Measurements from ENCODE around the gene COX7A2L.

Gene COX7A2L

DNA sequence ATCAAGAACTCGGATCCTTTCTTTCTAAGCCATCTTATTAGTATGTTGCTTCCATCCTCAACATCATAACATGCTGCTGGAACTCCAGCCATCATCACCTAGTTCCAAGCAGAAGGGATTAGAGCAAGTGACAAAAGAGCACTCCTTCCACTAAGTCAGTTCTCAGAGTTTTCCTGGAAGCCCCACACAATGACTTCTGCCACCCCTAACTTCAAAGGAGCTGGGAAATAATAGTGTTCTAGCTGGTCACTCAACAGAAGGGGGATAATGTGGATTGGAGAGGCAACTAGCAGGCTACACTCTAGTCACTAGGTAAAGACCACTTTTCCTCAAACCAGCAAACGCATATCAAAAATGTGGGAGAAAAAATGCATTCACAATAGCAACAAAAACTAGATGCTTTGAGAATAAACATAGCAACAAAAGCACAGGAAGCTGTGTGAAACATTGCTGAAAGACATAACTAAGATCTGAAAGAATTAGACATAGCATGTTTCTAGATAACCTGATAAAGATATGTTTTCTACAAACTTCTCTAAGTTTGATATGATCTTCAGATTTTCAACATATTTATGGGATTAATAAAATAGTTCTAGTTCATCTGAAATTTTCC, 39.5 kb downstream of the COX7A2L start:
- no peak for DNase-seq (ENCODE audit: low read depth in 1 of 2, low spot score in 1 of 2)

DNA sequence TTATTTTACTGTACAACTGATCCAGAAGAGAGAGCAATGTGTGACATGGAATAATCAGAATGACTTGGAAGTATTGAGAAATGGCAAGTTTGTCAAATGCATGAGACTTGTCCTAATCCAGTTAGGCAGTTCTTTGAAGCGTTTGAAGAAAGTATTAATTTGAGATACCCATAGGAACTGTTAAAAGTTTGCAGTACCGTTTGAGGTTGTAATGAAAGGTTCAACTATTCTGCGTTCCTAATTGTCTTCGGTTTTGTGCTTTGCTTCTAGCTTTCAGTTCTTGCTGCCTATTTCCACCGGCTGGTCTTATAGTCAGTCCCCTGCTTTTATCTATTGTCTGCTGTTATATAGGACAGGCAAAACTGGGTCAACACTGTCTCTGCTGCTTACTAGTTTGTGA, 41.8 kb downstream of the COX7A2L start:
- DNase-seq (ENCODE audit: low read depth in 1 of 2, low spot score in 1 of 2): no peak

DNA sequence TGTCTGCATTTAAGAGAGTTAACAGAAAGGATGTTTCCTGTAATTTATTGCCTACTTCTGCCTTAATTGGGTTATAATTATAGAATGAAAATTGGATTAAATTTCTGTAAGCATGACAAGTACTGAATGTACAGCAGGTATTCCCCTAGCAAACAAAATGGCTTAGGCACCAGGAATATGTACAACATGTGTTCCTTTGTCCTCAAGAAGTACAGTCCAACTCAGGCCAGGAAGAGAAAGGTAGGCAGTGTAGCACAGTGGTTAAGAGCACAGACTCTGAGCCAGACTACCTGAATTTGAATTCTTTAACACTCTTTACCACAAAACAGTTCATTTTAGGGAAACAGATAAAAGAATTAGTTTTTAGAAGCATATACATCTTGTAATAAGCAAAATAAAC, 43.1 kb downstream of the COX7A2L start:
- no peak for DNase-seq (ENCODE audit: low read depth in 1 of 2, low spot score in 1 of 2)

DNA sequence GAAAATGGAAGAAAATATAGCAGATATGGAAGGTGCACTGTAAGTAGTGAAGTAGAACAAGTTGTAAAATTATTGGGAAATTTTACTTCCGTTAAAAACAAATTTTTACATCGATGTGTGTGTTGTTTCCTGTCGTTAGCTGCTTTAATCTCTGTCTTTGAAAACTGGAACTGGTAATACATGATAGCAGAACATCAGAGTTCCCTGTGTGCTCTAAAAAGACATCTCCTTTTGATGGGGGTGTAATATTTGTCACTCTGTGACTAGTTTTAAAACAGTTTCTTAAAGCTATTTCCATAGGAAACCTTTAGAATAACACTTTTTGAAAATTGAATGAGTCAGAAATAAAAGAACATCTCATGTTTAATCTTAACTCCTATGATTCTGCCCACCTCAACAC, 43.5 kb downstream of the COX7A2L start:
- DNase-seq (ENCODE audit: low read depth in 1 of 2, low spot score in 1 of 2): no peak

- no peak for DNase-seq (ENCODE audit: low read depth in 1 of 2, low spot score in 1 of 2)
These were observed 44.1 kb downstream of the COX7A2L start for GRCh38 chr2:42316910-42317309.

DNA sequence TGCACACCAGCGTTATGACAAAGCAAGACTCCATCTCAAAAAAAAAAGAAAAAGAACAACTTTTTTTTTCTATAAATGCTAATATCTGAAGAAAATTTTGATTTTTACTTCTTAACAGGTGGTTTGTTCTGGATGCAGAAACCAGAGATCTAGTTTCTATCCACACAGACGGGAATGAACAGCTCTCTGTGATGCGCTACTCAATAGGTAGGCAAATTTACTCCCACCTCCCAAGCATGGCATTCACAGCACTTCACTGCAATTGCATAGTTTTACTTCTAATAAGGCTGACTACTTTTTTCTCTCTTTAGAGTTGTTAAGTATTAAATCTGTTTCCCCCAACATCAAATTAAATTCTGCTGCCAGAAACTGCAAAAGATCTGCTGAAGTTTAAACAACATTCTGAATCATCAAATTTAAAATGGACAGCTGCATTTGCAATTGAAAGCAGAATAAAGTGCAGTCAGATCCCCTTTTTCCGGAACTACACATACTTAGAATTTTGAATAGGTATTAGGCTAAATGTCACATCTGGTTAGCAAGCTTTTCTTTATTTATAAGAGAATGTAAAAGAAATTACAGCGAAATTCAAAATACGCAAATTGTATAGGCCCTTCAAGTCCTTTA, 45.1 kb downstream of the COX7A2L start:
- no peak for DNase-seq (ENCODE audit: low read depth in 1 of 2, low spot score in 1 of 2)

GRCh38 chr2:42314892-42315468, 46.0 kb downstream of the COX7A2L start:
- DNase-seq (ENCODE audit: low read depth in 1 of 2, low spot score in 1 of 2): no peak

DNA sequence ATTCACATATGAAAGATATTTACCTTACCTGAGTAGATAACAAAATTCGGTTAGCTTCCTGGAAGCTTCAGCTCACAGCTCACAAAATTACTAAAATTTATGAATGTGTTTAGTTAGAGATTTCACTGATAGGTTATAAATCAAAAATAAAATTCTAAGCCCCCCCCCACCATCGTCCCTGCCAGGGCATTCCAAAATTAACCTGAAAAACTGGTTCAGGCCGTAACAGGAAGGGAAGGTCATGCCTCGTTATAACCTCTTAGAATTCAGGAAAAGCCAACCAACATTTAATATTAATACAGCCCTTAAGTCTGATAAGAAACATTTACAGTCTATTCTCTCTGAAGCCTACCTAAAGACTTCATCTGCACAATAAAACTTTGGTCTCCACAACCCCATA, 48.9 kb downstream of the COX7A2L start:
- DNase-seq (ENCODE audit: low read depth in 1 of 2, low spot score in 1 of 2): no peak

GRCh38 chr2:42310007-42310515, 51.0 kb downstream of the COX7A2L start:
- no peak for DNase-seq (ENCODE audit: low read depth in 1 of 2, low spot score in 1 of 2)

- DNase-seq (ENCODE audit: low read depth in 1 of 2, low spot score in 1 of 2): no peak
These were observed 51.7 kb downstream of the COX7A2L start for GRCh38 chr2:42309366-42309765.

DNA sequence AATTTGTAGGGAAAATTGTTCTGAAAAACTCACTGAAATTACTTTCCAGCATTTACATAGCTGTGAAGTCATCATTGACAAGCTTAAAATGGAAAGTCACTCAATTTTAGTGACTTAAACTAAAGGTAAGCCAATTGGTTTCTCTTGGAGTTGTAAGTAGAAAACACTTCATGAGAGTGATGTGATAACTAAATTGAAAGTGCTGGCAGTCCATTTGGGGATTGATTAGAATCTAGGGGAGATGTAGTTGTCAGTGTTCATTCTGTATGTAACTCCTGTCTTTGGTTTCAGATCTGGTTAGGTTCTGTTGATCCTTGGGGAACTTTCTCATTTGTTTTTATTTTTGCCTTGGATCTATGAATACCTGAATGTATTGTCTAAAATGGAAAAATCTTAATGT, 53.8 kb downstream of the COX7A2L start:
- no peak for DNase-seq (ENCODE audit: low read depth in 1 of 2, low spot score in 1 of 2)

DNA sequence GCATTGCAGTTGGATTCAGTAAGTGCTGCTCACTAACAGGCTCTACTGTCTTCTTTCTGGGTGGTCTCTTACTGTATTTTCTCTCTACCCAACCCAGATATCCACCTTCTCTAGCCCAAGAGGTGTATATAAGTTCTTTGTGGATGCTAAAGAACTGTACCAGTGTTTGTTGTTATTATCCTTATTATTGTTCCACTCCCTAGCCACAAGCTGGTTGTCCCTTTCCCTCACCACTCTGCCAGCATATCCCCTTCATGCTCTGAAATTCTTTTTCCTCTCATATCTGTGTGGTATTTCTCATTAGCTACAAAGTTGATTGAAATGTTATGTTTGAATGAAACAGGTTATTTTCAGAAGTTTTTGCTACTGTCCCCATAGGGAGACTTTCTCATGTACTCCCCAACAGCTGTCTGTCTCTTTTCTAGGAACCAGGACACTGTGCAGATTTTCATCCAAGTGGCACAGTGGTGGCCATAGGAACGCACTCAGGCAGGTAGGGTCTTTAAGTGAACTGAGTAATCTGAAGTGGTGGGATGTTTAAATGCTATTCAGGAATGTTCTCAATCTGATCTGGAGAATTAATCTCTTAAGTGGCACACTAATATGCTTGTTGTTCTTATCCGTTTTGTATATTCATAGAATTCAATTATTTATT, 56.8 kb downstream of the COX7A2L start:
- no peak for DNase-seq (ENCODE audit: low read depth in 1 of 2, low spot score in 1 of 2)

DNA sequence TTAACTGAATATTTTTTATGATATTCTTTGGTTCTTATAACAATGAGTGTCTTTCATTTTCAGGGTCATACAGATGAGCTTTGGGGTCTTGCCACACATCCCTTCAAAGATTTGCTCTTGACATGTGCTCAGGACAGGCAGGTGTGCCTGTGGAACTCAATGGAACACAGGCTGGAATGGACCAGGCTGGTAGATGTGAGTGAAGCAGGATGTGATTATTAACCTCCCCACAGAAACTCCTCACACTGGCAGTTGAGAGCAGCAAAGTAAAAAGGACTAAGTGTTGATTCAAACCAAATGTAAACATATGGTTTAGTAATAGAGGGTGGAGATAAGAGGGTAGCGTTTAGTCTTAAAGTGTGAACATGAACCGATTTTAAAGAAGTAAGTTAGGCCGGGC, 57.8 kb downstream of the COX7A2L start:
- no peak for DNase-seq (ENCODE audit: low read depth in 1 of 2, low spot score in 1 of 2)

DNA sequence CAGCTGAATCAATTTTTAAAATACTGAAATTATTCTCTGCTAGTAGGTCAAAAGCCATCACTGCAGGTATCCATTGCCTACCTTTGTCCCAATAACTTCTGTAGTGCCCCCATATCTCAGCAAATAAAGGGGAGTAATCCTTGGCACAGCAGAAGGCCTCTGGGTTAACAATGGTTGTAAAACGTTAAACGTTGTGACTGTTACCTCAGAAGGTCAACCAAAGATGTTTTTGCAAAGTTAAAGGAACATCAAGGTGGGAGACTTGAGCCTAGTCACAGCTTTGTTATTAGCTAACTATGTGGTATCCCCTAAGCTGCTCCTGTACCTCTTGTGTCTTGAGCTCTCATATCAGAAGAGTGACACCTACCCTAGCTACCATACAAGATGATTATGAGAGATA, 60.5 kb downstream of the COX7A2L start:
- DNase-seq (ENCODE audit: low read depth in 1 of 2, low spot score in 1 of 2): no peak

All from stimulated activated CD4-positive, alpha-beta T cell treated with anti-CD3 and anti-CD28 coated beads, Interleukin-15, amount 100 ng/mL, for 1 hour (primary cell).